Midbrain (tissue), 1 donor: ENCODE measurements around the gene TNNT2.

Experiments
- DNase-seq: peaks from one replicate; lab custom pipeline; 2025; lab: John Stamatoyannopoulos, UW

TNNT2 gene

DNA sequence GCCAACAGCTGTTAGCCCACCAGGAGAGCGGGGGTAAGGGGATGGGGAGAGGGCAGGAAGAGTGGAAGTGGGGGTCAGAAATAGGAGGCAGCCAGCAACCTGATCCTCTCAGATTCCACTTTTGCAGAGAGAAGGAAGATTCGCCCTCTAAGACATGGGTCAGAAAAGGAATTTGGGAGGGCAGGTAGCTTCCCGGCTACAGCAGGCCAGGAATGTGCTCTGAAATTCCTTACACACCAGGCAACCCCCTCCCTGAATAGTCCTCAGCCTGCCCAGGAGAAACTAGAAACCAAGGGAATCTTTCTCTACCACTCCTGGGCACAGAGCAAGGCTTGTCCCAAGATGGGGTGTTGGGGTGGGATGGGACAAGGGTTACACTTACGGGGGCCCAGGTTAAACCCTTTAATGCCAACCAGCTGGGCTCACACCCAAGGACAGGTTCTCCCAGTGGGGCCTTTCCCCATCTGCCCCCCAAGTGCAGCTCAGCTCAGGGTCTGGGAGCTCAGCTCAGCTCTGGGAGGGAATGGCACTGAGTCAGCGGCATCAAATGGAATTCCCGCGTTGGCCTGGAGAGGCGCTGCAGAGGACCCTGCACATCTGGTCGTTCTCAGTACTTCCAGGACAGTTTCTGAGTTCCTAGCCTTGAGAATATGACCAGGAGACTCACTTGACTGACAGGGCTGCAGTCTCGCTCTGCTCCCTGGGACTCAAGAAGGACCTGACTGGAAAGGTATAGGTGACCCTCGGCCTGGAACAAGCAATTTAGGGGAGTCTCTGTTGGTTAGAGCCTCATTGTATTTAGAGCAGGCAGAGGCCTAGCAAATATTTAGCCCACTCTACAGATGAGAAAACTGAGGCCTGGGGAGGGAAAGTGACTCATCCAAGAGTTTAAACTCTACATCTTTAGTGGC, 761 bp downstream of the TNNT2 start:
- DNase-seq: no peak

- DNase-seq: no peak
Measured at GRCh38 chr1:201376107-201376463, 1.4 kb downstream of the TNNT2 start.

GRCh38 chr1:201375169-201375568, 2.3 kb downstream of the TNNT2 start:
- DNase-seq: no peak

DNA sequence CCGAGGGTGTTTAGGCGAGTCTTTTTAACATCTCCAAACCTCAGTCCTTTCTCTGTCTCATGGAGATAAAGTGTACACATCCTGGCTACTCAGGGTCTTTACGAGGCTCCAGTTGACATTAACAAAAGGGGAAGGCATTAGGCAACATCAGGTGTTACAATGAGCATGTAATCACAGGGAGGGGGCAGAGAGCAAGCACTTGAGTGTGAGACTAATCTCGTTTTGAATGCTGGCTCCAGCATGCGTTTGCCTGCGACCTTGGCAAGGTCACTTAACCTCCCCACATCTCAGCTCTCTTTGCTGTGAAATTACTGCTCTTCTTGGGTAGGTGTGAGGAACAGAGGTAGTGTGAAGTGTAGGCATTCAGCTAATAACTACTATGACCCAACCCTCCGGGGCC, 3.1 kb downstream of the TNNT2 start:
- no peak for DNase-seq

DNA sequence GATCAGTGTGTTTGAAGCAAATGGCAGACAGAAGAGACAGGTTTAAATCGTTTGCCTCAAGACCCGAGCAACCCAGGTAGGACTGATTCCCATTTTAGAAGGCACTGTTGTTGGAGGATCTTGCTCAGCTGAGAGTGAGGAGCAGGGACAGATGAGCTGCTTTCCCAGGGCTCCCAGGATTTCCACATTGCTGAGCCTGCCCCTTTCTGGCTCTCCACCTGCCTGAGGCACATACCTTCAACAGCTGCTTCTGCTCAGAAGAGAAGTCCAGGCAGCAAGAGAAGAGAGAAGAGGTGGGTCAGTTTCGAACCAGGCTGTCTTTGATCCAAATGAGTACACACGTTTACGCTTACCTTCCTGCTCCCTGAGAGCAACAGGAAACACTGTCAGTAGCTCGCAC, 5.7 kb downstream of the TNNT2 start:
- no peak for DNase-seq

DNA sequence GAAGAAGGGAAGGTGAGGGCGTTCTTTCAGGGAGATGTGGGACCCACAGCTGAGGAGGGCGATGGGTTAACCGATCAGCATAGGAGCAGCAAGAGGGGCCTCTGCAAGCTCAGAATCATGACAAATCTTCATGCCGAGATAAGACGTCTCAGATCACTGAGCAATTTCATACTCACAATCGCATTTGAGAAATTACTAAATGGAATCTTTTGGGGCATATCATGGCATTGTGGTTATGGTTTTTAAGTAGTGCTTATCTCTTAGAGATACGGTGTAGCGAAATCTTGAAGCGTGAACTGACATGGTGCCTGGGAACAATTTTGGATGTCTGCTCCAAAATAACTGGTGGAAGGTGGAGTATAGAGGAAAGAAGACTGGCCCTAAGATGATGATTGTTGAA, 6.2 kb downstream of the TNNT2 start:
- no peak for DNase-seq

- no peak for DNase-seq
Measured at GRCh38 chr1:201370500-201370899, 7.0 kb downstream of the TNNT2 start.

DNA sequence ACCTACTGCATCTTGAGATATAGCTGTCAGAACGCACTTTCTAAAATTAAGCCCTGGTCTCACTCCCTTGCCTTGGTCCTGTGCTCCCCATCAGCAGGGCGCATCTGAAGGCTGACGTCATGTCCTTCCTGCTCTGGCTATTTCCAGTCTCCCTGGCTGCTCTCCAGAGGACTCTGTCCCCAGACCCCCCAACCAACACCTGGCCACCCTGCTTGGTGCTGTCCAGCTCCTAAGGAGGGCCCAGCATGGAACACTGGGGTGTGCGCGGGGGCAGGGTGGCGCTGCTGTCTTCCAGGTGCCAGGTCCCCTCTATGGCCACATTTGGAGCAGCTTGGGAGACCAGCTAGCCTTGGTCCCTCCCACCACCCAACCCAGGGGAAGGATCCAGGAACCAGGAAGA, 8.3 kb downstream of the TNNT2 start:
- DNase-seq: no peak

DNA sequence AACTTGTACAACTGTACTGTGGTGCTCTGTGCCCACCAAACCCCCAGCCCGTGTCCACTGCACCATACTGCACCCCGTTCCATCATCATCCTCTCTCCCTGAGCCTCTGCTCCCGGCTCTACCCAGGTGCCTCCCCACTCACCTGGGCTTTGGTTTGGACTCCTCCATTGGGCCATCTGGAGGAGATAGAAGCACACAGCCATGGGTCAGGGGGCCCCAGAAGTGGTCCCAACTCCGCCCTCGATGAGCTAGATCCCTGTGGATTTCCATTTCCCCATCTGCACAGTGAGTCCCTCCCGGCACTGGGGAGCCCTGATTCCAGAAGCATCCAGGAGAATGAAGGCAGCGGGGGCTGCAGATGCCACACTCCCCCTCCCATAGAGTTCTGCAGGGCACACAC, 10.8 kb downstream of the TNNT2 start:
- no peak for DNase-seq

DNA sequence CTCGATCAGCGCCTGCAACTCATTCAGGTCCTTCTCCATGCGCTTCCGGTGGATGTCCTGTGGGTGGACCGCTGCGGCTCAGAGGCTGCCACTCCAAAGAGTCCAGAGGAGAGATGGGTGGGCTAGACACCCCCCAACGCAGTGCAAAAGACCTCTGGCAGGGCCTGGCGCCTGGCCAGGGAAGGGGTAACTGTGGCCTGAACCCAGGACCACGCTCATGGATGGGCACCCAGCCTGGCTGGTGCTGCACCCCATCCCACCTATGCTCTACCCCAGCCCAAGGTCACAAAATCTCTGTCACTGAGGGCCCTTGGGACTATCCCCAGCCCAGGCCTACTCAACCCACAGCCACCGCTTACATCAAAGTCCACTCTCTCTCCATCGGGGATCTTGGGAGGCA, 12.2 kb downstream of the TNNT2 start:
- DNase-seq: no peak

DNA sequence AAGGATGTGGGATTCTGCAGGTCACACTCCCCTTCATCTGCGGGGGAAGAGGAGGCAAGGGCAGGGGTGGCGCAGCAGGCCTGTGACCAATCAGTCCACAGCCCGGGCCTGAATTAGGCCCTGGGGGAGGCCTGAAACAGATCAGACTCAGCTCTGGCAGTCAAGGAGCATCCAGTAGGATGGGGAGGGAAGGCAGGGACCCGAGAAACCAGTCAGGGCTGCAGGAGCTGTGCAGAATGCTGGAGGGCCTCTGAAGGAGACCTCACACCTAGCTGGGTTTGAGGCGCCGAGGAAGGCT, 12.7 kb downstream of the TNNT2 start:
- no peak for DNase-seq

DNA sequence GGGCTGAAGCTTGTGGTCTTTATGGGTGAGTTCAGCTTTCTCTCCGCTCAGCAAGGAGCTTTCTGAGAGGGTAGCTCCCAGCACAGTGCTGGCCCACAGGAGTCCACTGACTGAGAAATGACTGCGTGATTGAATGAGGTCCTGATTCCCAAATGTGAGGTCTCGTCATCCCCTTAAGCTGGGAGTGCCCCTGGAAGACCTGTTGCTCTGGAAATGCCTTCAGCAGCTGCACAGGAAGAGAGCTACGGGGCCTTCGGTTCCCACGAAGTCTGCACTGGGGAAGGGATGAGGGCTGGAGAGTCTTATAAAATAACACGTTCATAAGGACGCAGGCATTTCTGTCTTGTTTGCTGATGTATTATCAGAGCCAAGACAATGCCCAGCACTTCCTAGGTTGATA, 14.0 kb downstream of the TNNT2 start:
- no peak for DNase-seq

DNA sequence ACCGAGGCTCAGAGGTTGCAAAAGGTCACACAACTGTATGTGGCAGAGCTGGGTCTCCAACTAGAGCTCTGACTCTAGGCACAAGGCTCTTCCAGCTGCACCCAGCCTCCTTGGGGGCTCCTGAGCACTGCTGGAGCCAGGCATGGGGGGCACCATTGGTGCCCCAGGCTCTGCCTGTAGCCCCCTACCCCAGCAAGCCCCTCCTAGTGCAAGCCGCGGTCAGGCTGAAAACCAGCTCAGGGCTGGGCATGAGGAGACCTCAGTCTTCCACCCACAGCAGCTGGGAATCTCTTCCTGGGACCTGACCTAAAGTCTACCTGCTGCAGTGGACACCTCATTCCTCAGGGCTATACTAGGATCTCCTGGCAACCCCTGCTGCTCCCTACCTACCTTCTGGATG, 14.6 kb downstream of the TNNT2 start:
- DNase-seq: no peak

DNA sequence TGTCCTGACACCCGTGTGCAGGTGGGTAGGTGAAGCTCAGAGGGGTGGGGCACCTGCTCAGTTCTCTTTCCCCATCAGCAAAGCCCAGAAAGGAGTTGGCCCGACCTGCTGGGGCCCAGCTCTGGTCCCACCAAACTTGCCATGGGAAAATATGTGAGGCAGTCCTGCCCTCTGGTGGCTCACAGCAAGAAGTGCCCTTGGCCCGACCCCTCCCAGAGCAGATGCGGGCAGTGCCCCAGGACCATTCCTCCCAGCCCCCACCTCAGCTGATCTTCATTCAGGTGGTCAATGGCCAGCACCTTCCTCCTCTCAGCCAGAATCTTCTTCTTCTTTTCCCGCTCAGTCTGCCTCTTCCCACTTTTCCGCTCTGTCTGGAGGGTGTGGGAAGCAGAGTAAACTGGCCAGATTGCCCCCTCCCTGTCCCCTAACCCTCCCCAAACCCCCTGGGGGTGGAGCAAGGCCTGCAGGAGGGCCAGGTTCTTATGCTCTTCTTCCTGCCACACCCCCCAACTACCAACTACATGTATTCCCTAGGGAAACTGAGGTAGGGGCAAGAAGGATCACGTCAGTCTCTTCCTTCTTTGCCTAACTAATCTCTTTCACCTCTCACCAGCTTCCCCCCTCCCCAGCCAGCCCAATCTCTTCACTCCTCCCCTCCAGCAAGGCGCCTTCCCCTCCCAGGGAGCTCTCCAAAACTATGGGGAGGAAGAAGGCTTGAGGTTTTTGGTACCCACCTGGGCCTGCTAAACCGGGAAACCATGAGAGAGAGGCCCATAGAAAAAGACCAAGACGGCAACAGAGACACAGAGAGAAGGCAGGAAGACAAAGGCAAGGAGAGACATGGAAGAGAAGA, 15.6 kb downstream of the TNNT2 start:
- DNase-seq: peak; percentile 18

GRCh38 chr1:201360901-201361651, 16.4 kb downstream of the TNNT2 start:
- no peak for DNase-seq

DNA sequence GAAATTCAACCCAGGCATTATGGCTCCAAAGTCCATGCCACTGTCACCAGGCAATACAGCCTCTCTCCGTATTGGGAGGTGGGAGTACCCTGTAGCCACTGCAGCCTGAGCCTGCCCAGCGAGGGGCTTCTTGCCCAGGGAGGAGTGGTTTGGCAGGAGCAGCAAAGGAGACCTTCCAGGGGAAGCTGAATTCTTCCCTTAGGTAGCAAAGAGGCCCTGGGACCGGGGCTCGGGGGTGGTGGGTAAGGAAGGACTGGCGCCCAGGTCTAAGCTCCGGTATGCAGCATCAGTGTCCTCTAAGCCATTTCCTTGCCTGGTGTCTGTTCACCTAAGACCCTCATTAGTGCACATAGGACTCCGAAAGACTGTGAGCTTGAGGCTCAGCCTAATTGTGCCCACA, 17.0 kb downstream of the TNNT2 start:
- no peak for DNase-seq

GRCh38 chr1:201359873-201360210, 17.6 kb downstream of the TNNT2 start:
- no peak for DNase-seq

DNA sequence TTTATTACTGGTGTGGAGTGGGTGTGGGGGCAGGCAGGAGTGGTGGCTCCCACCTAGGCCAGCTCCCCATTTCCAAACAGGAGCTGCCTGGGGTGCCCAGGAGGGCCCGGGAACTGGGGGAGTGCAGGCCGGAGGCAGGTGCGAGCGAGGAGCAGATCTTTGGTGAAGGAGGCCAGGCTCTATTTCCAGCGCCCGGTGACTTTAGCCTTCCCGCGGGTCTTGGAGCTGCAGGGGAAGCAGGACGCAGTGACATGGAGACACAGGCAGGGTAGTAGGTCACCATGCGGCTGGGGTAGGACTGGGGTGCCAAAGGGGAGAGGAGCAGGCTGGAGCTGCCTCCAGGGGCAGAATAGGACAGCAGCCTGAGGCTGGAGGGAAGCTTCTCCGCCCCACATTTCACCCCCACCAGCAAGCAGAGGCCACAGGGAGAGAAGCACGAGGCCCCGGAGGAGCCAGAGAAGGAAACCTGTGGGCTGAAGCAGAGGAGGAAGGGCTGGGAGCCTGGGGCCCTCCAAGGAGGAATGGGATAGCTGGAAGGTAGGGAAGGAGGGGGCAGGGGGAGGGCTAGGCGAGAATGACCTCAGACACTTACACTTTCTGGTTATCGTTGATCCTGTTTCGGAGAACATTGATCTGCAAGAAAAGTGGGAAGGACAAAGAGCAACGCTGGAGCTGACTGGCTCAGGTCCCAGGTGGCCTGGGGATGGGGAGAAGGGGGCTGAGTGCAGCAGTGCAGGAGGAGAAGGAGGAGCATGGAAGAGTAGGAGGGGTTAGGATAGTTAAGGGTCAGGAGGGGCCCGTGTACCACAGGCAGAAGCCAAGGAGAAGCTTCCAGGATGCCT, 18.2 kb downstream of the TNNT2 start:
- DNase-seq: no peak

GRCh38 chr1:201358596-201358995, 18.9 kb downstream of the TNNT2 start:
- DNase-seq: no peak

DNA sequence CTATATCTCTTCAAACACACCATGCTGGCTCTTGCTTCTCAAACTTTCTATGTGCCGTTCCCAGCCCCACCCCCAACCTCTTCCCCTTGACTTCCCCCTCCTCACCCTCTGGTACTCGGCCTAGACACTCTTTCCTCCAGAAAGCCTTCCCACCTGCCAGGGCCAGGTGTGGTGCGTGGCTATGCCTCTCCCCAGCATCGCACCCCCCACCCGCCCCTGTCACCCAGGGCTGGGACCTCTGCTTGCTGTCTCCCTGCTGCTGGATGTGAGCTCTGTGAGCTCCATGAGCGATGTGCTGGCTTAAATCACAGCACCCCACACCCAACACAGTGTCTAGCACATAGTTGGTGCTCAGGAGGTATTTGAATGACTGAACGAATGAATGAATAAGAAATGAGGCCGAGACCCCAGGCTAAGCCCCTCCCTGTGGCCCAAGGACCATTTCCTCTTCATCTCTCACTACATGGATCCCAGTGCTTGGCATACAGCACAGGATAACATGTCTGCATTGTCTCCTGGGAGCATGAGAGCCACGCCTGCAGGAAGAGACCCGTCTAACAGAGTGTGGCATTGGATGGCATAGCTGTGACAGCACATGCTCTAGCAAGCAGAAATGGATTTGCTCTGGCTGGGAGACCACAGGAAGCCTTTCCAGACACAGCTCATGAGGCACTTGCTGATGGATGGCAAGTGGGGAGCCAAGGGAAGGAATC, 19.7 kb downstream of the TNNT2 start:
- no peak for DNase-seq

- DNase-seq: no peak
Measured at GRCh38 chr1:201357211-201357610, 20.3 kb downstream of the TNNT2 start.
